RPMI7951 (cell line): ENCODE data around the gene ABCC12. TPM values are rescaled to one million over a fixed set of nuclear protein-coding genes. Genes with fewer than 3 reads are reported as not detected.
"Not testable (repeated sequence)": the region's sequence is repeated elsewhere in the genome, so short reads cannot be mapped to it uniquely, and the experiment has no call there.

Source experiments
- DNase-seq: peaks from one replicate; pipeline ENCODE4 v3.0.0-alpha.2; 2012; ENCODE audit warnings: low read depth
- total RNA-seq: library from RNA; depleted of rRNA; stranded (reverse); fragments of >200 nt; shearing (Covaris generic); gene quantifications from 2 replicates; pipeline ENCODE4 v1.2.3, GENCODE V29; 2014; rRNA removed

Gene ABCC12
- total RNA-seq = 0.29 and 0.48 TPM in 2 replicates

- DNase-seq = no peak
Measured at GRCh38 chr16:48155926-48156789, at the start of gene ABCC12. Gene ABCC12, minus strand, starts transcription at chr16:48155993. Its CDS starts 9,569 bp downstream, at chr16:48146424.

GRCh38 chr16:48204825-48205151 is 49.0 kb upstream of the ABCC12 start:
- no peak for DNase-seq

GRCh38 chr16:48203974-48204824 is 48.4 kb upstream of the ABCC12 start:
- no peak for DNase-seq

- DNase-seq = no peak
Measured at GRCh38 chr16:48201515-48202201, 45.9 kb upstream of the ABCC12 start.

GRCh38 chr16:48197294-48197693 is 41.5 kb upstream of the ABCC12 start:
- no peak for DNase-seq

GRCh38 chr16:48194828-48195556 is 39.2 kb upstream of the ABCC12 start:
- DNase-seq = no peak

GRCh38 chr16:48193846-48194245 is 38.1 kb upstream of the ABCC12 start:
- DNase-seq = no peak

GRCh38 chr16:48188449-48189102 is 32.8 kb upstream of the ABCC12 start:
- no peak for DNase-seq

GRCh38 chr16:48187779-48188178 is 32.0 kb upstream of the ABCC12 start:
- DNase-seq = no peak

GRCh38 chr16:48184681-48185080 is 28.9 kb upstream of the ABCC12 start:
- DNase-seq = peak; percentile 45

- no peak for DNase-seq
Measured at GRCh38 chr16:48182979-48183537, 27.3 kb upstream of the ABCC12 start.

- peak; percentile 47 for DNase-seq
Measured at GRCh38 chr16:48181746-48182520, 26.1 kb upstream of the ABCC12 start.

- DNase-seq = no peak
Measured at GRCh38 chr16:48180868-48181480, 25.2 kb upstream of the ABCC12 start.

- DNase-seq = no peak
Measured at GRCh38 chr16:48176635-48177408, 21.0 kb upstream of the ABCC12 start.

GRCh38 chr16:48173889-48174288 is 18.1 kb upstream of the ABCC12 start:
- no peak for DNase-seq

GRCh38 chr16:48172682-48173081 is 16.9 kb upstream of the ABCC12 start:
- no peak for DNase-seq

- no peak for DNase-seq
Measured at GRCh38 chr16:48169896-48170295, 14.1 kb upstream of the ABCC12 start.

- no peak for DNase-seq
Measured at GRCh38 chr16:48168075-48168474, 12.3 kb upstream of the ABCC12 start.

GRCh38 chr16:48166617-48167016 is 10.8 kb upstream of the ABCC12 start:
- DNase-seq = not testable (repeated sequence)
